NCI-H748 (cell line): ENCODE results near the gene GGN.

Source experiments
- DNase-seq: peaks from one replicate; lab custom pipeline; 2025; ENCODE audit not compliant: unreplicated experiment; lab: John Stamatoyannopoulos, UW

GGN gene

GRCh38 chr19:38388349-38389100 lies 691 bp upstream of the GGN start, which contains the start of gene SPRED3:
Gene SPRED3 (plus strand): TSS chr19:38388697. CDS start chr19:38390303, 1,606 bp downstream.
- DNase-seq = peak; percentile 87

GRCh38 chr19:38386971-38387549 lies 774 bp downstream of the GGN start:
- no peak for DNase-seq

- DNase-seq = peak; percentile 48
Observed at GRCh38 chr19:38386300-38386970, 1.4 kb downstream of the GGN start.

- DNase-seq = no peak
Observed at GRCh38 chr19:38385804-38386257, 2.0 kb downstream of the GGN start.

DNA sequence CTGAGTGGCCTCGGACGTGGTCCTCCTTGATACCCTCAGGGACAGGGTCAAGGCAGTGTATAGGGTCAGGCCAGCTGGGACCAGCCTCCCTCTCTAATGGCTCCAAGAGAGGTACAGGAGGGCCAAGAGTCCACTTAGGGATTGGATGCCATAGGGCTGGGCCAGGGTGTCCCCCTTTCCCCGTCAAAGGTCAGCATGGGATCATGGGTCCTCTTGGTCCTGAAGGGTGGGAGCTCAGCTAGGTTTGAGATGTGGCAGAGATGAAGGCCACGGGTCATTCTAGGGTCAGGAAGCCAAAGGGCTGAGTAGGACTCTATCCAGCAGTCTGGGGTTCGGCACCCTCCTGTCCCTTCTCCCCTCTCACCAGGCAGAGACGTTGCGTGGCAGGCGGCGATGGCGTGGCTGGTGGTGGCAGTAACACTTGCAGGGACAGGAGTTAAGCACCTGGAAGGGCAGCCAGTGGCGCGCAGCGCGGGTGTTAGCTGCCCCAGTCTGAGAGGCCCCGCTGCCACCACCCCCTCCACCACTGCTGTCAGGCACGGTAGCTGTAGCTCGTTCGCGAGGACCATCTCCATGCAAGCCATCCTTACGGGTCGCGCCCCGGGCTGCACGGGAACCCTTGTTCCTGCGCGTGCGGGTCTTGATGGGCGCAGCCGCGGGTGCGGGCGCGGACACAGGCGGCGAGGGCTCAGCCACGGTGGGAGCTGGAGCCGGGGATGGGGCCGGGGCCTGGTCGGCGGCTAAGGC lies 2.6 kb downstream of the GGN start:
- DNase-seq = no peak

- DNase-seq = no peak
Observed at GRCh38 chr19:38384209-38385027, 3.4 kb downstream of the GGN start.

DNA sequence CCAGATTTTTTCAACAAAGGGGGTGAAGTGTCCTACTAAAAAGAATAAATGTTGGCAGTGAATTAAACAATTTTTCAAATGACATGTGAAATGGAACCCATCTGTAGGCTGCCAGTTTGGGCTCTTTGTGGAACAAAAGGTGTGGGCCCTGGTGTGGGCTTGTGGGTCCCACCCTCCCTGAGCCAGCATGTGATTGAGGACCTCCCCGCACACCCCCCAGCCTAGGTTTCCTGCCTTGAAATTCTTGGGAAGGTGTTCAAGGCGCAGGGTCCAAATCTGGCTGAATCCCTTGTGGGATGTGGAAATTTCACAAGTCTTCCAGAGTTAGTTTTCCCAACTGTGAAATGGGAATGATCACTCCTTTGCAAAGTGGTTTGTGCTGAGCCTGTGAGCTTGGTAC lies 4.1 kb downstream of the GGN start:
- no peak for DNase-seq

DNA sequence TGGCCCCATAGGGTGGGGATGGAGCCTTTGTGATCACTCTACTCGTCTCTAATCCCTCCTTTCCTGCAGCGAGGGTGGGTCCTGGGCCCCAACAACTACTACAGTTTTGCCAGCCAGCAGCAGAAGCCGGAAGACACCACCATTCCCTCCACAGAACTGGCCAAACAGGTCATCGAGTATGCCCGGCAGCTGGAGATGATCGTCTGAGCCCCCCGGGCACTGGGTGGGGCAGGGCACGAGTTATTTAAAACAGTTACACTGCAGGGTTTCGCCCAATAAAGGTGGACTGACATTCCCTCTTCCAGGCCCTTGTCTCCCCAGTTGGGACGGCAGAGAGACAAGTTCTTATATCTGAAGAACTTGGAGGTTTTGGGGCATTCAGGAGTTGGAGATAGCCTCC lies 4.7 kb downstream of the GGN start:
- DNase-seq = no peak

GRCh38 chr19:38381138-38381537 lies 6.7 kb downstream of the GGN start:
- no peak for DNase-seq

DNA sequence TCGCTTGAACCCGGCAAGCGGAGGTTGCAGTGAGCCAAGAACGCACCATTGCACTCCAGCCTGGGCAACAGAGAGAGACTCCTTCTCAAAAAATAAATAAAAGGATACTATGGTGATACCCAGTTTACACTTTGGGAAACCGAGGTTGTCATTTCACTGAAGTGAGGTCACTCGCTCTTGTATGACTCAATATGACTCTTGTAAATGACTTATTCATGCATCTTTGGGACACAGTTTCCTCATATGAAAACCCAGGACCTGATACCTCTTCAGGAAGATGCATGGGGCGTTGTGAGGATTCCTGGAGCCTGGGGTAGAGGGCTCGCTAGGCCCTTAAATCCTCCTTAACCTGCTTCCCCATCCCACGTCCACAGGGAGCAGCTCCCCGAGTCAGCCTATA lies 9.0 kb downstream of the GGN start:
- DNase-seq = no peak

DNA sequence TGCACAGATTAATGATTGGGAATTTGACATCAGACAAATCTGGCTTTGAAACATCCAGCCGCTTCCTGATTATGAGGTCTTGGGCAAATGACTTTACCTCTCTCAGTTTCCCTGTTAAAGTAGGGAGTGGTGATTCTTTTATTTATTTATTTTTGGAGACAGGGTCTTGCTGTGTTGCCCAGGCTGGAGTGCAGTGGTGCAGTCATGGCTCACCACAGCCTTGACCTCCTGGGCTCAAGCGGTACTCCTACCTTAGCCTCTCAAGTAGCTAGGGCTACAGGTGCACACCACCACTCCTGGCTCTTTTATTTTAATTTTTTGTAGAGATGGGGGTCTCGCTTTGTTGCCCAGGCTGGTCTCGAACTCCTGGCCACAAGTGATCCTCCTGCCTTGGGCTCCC lies 10.8 kb downstream of the GGN start:
- no peak for DNase-seq

GRCh38 chr19:38376576-38376975 lies 11.3 kb downstream of the GGN start:
- no peak for DNase-seq

DNA sequence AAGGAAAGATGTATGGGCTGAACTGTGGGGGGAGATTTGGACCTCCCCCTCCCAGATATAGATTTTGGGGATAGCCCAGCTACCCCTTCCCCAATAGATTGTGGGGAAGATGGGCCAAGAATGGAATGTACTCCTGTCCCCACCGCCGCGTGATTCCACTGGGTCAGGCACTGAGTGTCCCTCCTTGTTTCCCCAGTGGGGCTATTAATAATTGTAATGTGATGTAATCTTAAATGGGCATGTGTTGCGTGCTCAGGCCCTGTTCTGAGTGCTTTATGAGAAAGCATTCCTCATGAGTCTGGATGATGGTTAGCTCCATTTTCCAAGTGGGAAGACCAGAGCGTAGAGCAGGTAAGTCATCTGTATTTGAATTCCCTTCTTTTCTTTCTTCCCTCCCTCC lies 12.1 kb downstream of the GGN start:
- no peak for DNase-seq

DNA sequence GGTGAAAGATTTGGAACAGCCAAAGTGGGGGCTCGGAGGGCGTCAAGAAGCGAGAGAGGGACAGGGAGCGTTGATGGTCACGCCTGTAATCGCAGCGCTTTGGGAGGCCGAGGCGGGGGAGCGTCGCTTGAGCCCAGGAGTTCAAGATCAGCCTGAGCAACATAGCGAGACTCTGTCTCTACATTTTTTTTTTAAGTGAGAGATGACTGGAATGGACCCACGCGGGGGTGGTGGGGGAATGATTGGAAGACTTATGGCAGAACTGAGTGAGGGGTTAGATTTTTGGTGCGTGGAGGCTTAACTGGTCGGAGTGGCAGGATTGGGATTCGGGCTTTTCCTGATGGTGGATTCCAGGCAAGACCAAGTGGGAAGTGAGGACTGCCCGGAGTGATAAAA lies 12.7 kb downstream of the GGN start:
- no peak for DNase-seq

DNA sequence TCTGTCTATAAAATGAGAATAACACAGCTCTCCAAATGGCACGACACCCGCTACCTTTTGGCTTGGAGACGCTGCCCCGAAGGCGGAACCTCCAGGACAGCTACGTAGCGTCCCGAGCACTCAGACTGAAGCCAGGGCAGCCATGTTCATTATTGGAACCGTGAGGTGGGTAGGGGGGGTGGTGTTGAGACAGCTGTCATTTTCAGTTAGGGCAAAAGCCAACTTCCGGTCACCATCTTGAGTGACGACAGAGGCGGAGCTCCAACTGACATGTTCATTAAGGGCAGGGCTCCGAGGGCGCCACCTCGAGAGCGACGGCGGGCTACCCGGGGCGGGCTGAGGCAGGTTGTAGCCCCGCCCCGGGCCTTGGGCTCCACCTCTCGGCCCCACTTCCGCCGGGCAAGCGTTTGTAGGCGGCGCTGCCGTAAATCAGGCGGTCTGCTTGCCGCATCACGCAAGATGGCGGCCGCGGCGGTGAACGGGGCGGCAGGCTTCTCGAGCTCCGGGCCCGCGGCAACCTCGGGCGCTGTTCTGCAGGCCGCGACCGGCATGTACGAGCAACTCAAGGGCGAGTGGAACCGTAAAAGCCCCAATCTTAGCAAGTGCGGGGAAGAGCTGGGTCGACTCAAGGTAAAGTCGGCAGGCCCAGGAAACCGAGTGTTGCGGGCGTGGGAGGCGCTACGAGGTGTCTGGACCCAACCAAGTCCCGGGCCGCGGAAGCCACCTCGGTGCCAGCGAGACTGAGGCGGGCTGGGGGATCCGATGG lies 13.3 kb downstream of the GGN start, which contains the start of gene PSMD8:
TSS of gene PSMD8 (plus strand) at position 240 of the 766 bp plus-strand sequence. CDS start at position 271, 31 bp downstream.
- peak; percentile 100 for DNase-seq

GRCh38 chr19:38373907-38374331 lies 13.9 kb downstream of the GGN start:
- DNase-seq = no peak

DNA sequence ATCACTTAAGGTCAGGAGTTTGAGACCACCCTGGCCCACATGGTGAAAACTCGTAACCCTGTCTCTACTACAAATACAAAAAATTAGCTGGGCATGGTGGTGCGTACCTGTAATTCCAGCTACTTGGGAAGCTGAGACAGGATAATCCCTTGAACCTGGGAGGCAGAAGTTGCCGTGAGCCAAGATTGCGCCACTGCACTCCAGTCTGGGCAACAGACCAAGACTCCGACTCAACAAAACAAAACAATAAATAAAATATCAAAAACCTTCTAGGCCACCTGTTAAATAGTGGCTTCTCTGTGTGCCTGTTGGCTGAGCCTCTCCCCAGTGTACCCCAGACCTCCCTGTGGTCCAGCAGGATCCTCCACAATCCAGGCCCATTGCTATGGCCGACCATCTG lies 16.8 kb downstream of the GGN start:
- DNase-seq = no peak

GRCh38 chr19:38370299-38370698 lies 17.5 kb downstream of the GGN start:
- DNase-seq = no peak

DNA sequence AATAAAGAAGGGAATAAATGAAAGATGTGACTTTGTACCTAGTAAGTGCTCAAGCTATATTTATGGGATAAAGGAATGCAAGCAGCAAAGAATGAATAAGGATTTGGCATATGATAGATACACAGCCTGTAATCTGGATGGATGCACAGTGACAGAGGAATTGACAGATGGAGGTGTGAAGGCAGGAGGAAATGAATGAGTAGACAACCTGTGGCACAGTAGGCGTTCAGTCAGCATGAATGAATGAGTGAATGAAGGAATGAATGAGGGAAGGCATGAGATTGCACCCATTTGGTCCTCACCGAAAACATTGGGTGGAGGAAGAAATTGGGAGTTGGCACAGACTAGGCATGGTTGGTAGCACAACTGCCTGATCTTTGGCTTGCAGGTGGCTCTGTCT lies 18.2 kb downstream of the GGN start:
- no peak for DNase-seq

GRCh38 chr19:38367041-38367440 lies 20.8 kb downstream of the GGN start:
- no peak for DNase-seq
